GM19468 (cell line): ENCODE measurements around the gene ETV6.
"Not testable (repeated sequence)": the region's sequence is repeated elsewhere in the genome, so short reads cannot be mapped to it uniquely, and the experiment has no call there.

Experiments
- ATAC-seq: cut with Tn5 transposase; IDR thresholded peaks from one replicate; pipeline ENCODE4 v1.9.1; 2021; ENCODE audit warnings: mild to moderate bottlenecking, moderate library complexity, moderate number of reproducible peaks; ENCODE audit not compliant: unreplicated experiment; ENCODE audit errors: extremely low read depth

Gene ETV6

GRCh38 chr12:11891754-11892386, 242.4 kb downstream of the ETV6 start:
- no peak for ATAC-seq

- no peak for ATAC-seq
Observed at GRCh38 chr12:11893998-11894397, 244.5 kb downstream of the ETV6 start.

GRCh38 chr12:11894890-11895289, 245.4 kb downstream of the ETV6 start:
- peak; percentile 69 for ATAC-seq

- no peak for ATAC-seq
Observed at GRCh38 chr12:11895421-11896078, 246.1 kb downstream of the ETV6 start.

- ATAC-seq: no peak
Observed at GRCh38 chr12:11896417-11896929, 247.0 kb downstream of the ETV6 start.

- no peak for ATAC-seq
Observed at GRCh38 chr12:11897923-11898322, 248.4 kb downstream of the ETV6 start.

- no peak for ATAC-seq
Observed at GRCh38 chr12:11901701-11902524, 252.4 kb downstream of the ETV6 start.

- ATAC-seq: no peak
Observed at GRCh38 chr12:11902525-11902875, 253.0 kb downstream of the ETV6 start.

- no peak for ATAC-seq
Observed at GRCh38 chr12:11904124-11904523, 254.7 kb downstream of the ETV6 start.

GRCh38 chr12:11905534-11905933, 256.1 kb downstream of the ETV6 start:
- no peak for ATAC-seq

- no peak for ATAC-seq
Observed at GRCh38 chr12:11906286-11906935, 256.9 kb downstream of the ETV6 start.

- no peak for ATAC-seq
Observed at GRCh38 chr12:11907625-11908024, 258.2 kb downstream of the ETV6 start.

GRCh38 chr12:11909406-11909805, 259.9 kb downstream of the ETV6 start:
- not testable (repeated sequence) for ATAC-seq

- no peak for ATAC-seq
Observed at GRCh38 chr12:11916113-11916512, 266.6 kb downstream of the ETV6 start.

GRCh38 chr12:11916771-11917170, 267.3 kb downstream of the ETV6 start:
- ATAC-seq: no peak

- no peak for ATAC-seq
Observed at GRCh38 chr12:11917501-11917900, 268.0 kb downstream of the ETV6 start.

GRCh38 chr12:11920231-11920630, 270.8 kb downstream of the ETV6 start:
- ATAC-seq: no peak

- no peak for ATAC-seq
Observed at GRCh38 chr12:11922361-11922760, 272.9 kb downstream of the ETV6 start.

- ATAC-seq: no peak
Observed at GRCh38 chr12:11923067-11923466, 273.6 kb downstream of the ETV6 start.

GRCh38 chr12:11927286-11927935, 277.9 kb downstream of the ETV6 start:
- ATAC-seq: no peak
